ENCODE data around the gene UNC13A.

UNC13A gene

DNA sequence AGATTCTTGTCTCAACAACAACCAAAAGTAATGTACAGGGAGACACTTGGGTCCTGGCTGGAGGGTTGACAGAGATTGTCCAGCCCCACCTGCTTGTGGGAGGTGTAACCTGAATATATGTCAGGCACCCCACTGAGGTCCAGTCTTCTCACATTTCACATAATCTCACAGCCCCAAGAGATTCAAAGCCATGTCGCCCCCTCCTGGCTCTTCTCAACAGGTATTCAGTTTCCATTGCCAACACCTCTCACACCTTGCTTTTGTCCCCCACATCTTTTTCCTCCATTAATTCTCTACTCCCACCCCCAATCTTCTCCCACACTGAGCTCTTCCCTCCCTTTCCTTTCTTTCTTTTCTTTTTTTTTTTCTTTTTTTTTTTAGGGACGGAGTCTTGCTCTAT lies 11.2 kb downstream of the UNC13A start:
- DNase-seq (ENCODE audit: low spot score in 2 of 2) (no peak), ATAC-seq (replicated peaks; ENCODE audit: extremely low read depth, poor library complexity, severe bottlenecking) (no peak)
- Mint-ChIP-seq H3K27me3 (peaks cover 77% of the 10 kb centered on the region), H3K36me3 (ENCODE audit: insufficient read depth) (peaks cover 6% of the 10 kb centered on the region), H3K27ac (ENCODE audit: low read depth) (no peak overlapping the region), H3K9me3 (peaks cover 2% of the 10 kb centered on the region), H3K4me1 (peaks cover 22% of the 10 kb centered on the region), H3K4me3 (no peak overlapping the region)

DNA sequence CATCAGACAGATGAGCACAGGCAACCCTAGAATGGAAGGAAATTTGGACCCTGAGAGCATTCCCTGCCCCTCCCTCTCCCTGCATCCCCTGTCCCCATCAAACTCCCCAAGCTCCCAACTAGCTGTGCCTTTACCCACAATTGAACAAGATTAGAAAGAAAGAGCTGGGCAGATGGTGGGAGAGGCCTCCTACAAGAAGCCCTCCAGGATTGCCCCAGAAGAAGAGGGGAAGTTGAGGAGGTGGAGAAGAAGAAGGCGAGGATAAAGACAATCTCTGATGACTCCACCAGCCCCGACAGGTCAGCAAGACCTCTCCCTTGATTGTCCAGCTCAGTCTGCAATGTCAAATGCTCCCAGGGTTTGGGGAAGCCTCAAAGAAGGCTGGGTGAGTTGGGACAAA lies 11.9 kb downstream of the UNC13A start:
- ATAC-seq (replicated peaks; ENCODE audit: extremely low read depth, poor library complexity, severe bottlenecking) = no peak
- no peak overlapping the region for H3K4me3 Mint-ChIP-seq
- no peak for DNase-seq (ENCODE audit: low spot score in 2 of 2)
- H3K4me1 Mint-ChIP-seq = peaks cover 20% of the 10 kb centered on the region
- H3K36me3 Mint-ChIP-seq (ENCODE audit: insufficient read depth) = peaks cover 6% of the 10 kb centered on the region
- H3K27ac Mint-ChIP-seq (ENCODE audit: low read depth) = no peak overlapping the region
- peaks cover 5% of the 10 kb centered on the region for H3K9me3 Mint-ChIP-seq
- peaks cover 70% of the 10 kb centered on the region for H3K27me3 Mint-ChIP-seq

DNA sequence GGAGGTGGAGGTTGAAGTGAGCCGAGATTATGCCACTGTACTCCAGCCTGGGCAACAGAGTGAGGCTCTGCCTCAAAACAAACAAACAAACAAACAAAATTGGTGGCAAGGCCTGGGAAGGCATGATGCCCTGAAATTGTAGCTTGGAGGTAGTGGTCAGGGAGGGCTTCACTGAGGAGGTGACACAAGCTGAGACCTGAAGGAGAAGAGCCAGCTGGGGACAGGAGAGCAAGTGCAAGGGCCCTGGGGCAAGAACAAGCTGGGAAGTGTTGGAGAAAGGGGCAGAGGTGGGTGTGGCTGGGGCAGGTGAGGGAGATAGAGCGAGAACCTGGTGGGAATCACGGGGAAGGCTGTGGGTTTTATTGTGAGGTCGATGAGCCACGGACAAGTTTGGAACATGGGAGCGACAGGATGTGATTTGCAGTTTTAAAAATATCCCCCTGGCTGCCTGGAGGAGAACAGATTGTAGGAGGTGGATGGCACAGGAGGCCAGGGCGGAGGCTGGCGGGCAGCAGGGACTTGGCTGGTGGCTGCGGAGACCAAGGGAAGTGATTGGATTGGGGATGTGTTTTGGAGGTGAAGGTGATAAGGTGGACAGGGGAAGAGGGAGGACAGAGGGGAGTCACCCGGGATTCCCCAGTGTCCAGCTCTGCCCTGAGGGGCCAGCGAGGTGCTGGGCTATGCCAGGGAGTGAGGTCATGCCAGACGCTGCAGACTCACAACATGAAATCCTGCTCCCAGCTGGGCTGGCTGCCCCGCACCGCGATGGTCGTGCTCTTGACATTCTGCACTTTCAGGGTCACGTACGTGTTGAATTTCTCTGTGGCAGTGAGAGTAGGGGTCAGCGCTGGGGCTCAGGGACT lies 14.0 kb downstream of the UNC13A start:
- Mint-ChIP-seq H3K27ac (ENCODE audit: low read depth) (no peak overlapping the region), H3K9me3 (peaks cover 5% of the 10 kb centered on the region), H3K4me1 (no peaks in the 10 kb centered on the region), H3K27me3 (peaks cover 48% of the 10 kb centered on the region), H3K36me3 (ENCODE audit: insufficient read depth) (peaks cover under 1% of the 10 kb centered on the region), H3K4me3 (no peak overlapping the region)
- DNase-seq (ENCODE audit: low spot score in 2 of 2) (no peak), ATAC-seq (replicated peaks; ENCODE audit: extremely low read depth, poor library complexity, severe bottlenecking) (no peak)

DNA sequence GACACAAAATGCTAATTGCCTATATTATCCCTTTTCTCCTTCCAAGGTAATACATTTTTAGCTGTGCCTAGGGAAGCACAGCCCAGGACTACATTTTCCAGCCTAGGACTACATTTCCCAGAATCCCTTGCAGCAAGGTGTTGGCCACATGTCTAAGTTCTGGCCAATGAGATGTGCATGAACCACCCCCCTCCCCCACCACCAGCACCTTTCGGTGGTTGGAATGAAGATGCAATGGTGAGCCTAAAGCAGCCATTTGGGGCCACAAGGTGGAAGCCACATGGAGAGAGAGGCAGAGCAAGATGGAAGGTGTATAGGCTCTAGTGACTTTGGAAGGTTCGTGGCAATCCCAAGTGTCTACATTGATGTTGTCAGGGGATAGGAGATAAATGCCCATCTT lies 16.2 kb downstream of the UNC13A start:
- no peak for DNase-seq (ENCODE audit: low spot score in 2 of 2)
- Mint-ChIP-seq H3K27me3 (peaks cover 29% of the 10 kb centered on the region), H3K27ac (ENCODE audit: low read depth) (no peak overlapping the region), H3K4me3 (no peak overlapping the region), H3K9me3 (peaks cover 5% of the 10 kb centered on the region), H3K4me1 (no peaks in the 10 kb centered on the region), H3K36me3 (ENCODE audit: insufficient read depth) (peaks cover 2% of the 10 kb centered on the region)
- no peak for ATAC-seq (replicated peaks; ENCODE audit: extremely low read depth, poor library complexity, severe bottlenecking)

DNA sequence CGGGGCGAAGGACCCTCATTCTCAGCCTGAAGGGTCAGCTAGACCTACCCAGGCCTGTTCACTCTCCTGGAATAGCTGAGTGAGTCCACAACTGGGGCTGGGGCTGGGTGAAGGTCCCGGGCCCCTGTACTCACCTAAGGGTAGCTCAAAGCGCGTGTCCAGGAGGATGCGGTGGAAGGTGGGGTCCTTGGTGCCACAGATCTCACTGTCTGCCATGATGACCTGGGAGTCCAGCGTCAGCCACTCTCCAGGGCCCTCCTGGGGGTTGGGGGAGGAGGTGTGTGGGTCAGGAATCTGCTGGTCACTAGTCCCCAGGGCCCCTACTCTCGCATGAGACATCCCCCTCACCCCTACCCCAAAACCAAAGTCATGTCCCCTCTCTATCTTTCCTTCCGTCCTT lies 18.7 kb downstream of the UNC13A start:
- Mint-ChIP-seq H3K4me1 (no peaks in the 10 kb centered on the region), H3K36me3 (ENCODE audit: insufficient read depth) (peaks cover 2% of the 10 kb centered on the region), H3K4me3 (no peak overlapping the region), H3K27ac (ENCODE audit: low read depth) (no peak overlapping the region), H3K27me3 (peaks cover 38% of the 10 kb centered on the region), H3K9me3 (peaks cover 20% of the 10 kb centered on the region)
- ATAC-seq (replicated peaks; ENCODE audit: extremely low read depth, poor library complexity, severe bottlenecking) (no peak), DNase-seq (ENCODE audit: low spot score in 2 of 2) (no peak)

DNA sequence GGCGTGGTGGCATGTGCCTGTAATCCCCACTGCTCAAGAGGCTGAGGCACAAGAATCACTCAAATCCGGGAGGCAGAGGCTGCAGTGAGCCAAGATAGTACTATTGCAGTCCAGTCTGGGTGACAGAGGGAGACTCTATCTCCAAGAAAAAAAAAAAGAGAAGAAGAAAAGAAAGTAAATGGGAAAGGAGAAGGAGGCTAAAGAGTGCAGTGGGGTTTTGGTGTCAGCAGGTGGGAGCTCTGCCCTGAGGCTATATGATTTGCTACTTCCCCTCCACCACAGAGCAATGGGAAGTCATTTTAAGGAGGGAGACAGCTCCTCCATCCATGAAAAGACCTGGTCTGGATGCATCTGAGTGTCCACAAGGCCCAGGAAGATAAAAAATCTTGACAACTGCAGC lies 23.1 kb downstream of the UNC13A start:
- DNase-seq (ENCODE audit: low spot score in 2 of 2) (no peak), ATAC-seq (replicated peaks; ENCODE audit: extremely low read depth, poor library complexity, severe bottlenecking) (no peak)
- peaks cover 57% of the 10 kb centered on the region for H3K27me3 Mint-ChIP-seq
- H3K9me3 Mint-ChIP-seq = peaks cover 16% of the 10 kb centered on the region
- no peak overlapping the region for H3K27ac Mint-ChIP-seq (ENCODE audit: low read depth)
- H3K36me3 Mint-ChIP-seq (ENCODE audit: insufficient read depth) = peaks cover 2% of the 10 kb centered on the region
- H3K4me1 Mint-ChIP-seq = no peaks in the 10 kb centered on the region
- no peak overlapping the region for H3K4me3 Mint-ChIP-seq

DNA sequence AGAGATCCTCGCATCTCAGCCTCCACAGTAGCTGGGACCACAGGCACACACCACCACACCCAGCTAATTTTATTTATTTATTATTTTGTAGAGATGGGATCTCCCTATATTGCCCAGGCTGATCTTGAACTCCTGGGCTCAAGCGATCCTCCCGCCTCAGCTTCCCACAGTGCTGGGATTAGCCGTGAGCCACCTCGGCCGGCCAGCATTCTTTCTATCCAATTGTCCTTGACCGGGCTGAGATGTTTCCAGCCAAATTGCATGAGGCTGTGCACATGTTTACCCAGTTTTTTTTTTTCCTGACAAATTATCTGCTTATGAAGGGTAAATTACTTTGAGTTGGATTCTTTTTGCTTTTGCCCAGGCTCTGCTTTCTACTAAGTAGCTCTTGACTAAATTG lies 28.2 kb downstream of the UNC13A start:
- peaks cover 6% of the 10 kb centered on the region for H3K9me3 Mint-ChIP-seq
- no peaks in the 10 kb centered on the region for H3K36me3 Mint-ChIP-seq (ENCODE audit: insufficient read depth)
- no peaks in the 10 kb centered on the region for H3K4me1 Mint-ChIP-seq
- peaks cover 72% of the 10 kb centered on the region for H3K27me3 Mint-ChIP-seq
- ATAC-seq (replicated peaks; ENCODE audit: extremely low read depth, poor library complexity, severe bottlenecking) (no peak), DNase-seq (ENCODE audit: low spot score in 2 of 2) (no peak)
- no peak overlapping the region for H3K27ac Mint-ChIP-seq (ENCODE audit: low read depth)
- H3K4me3 Mint-ChIP-seq = no peak overlapping the region

DNA sequence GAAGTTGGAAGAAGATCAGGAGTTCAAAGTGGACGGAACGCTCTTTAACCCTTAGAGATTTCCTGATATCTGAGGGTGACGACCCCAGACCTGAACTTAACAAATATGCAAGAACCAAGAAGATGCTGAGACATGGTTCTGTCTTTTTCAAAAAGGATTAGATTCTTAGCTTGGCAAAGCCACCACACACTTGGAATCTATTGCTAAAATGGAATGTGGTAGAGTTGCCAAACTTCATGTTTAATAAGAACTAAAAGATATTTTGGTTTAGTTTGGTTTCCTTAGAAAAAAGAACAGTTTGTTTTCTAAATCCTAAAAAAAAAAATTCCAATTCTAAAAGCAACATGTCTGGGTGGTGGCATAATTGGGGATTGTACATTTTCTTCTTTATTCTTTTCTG lies 29.5 kb downstream of the UNC13A start:
- no peaks in the 10 kb centered on the region for H3K36me3 Mint-ChIP-seq (ENCODE audit: insufficient read depth)
- H3K4me1 Mint-ChIP-seq = no peaks in the 10 kb centered on the region
- DNase-seq (ENCODE audit: low spot score in 2 of 2) (no peak), ATAC-seq (replicated peaks; ENCODE audit: extremely low read depth, poor library complexity, severe bottlenecking) (no peak)
- no peak overlapping the region for H3K4me3 Mint-ChIP-seq
- H3K27me3 Mint-ChIP-seq = peaks cover 70% of the 10 kb centered on the region
- H3K27ac Mint-ChIP-seq (ENCODE audit: low read depth) = no peak overlapping the region
- H3K9me3 Mint-ChIP-seq = no peaks in the 10 kb centered on the region

DNA sequence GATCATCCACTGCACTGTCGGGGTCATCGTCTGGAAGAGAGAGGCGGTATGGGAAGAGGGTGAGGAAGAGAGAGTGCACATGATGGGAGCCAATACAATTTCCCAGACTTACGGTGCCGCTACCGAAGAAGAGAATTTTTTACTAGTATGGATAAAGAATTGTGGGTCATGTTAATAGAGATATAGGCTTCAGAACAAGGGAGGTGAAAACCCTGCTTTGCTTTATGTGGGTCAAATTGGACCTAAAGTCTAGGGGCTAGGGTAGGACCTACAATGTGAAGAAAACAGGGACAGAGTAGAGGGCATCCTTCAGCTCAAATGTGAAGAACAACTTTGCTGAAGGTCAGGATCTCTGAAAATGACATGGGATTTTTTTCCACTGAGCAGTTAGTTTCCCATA lies 29.9 kb downstream of the UNC13A start:
- H3K4me3 Mint-ChIP-seq = no peak overlapping the region
- no peaks in the 10 kb centered on the region for H3K36me3 Mint-ChIP-seq (ENCODE audit: insufficient read depth)
- H3K4me1 Mint-ChIP-seq = no peaks in the 10 kb centered on the region
- H3K27me3 Mint-ChIP-seq = peaks cover 66% of the 10 kb centered on the region
- H3K9me3 Mint-ChIP-seq = no peaks in the 10 kb centered on the region
- DNase-seq (ENCODE audit: low spot score in 2 of 2) = no peak
- no peak for ATAC-seq (replicated peaks; ENCODE audit: extremely low read depth, poor library complexity, severe bottlenecking)
- no peak overlapping the region for H3K27ac Mint-ChIP-seq (ENCODE audit: low read depth)

DNA sequence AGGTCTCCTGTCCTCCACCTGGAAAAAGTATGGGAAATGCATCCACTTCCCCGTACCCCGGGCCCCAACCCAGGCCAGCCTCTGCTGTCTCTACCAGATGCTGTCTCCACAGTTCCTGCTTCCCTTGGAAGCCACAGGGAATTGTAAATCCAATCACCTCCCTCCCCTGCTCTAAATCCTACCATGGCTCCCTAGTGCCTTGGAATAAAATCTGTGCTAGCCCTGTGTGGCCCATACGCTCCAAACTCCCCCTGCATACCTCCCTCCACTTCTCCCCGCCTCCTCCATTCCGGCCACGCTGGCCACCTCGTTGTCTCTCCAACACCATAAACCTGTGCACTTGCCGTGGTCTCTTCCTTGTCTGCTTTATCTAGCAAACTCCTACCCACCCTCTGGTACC lies 31.2 kb downstream of the UNC13A start:
- no peak for DNase-seq (ENCODE audit: low spot score in 2 of 2)
- H3K4me3 Mint-ChIP-seq = no peak overlapping the region
- no peak overlapping the region for H3K27ac Mint-ChIP-seq (ENCODE audit: low read depth)
- no peaks in the 10 kb centered on the region for H3K9me3 Mint-ChIP-seq
- no peaks in the 10 kb centered on the region for H3K4me1 Mint-ChIP-seq
- peaks cover 74% of the 10 kb centered on the region for H3K27me3 Mint-ChIP-seq
- H3K36me3 Mint-ChIP-seq (ENCODE audit: insufficient read depth) = no peaks in the 10 kb centered on the region
- no peak for ATAC-seq (replicated peaks; ENCODE audit: extremely low read depth, poor library complexity, severe bottlenecking)

DNA sequence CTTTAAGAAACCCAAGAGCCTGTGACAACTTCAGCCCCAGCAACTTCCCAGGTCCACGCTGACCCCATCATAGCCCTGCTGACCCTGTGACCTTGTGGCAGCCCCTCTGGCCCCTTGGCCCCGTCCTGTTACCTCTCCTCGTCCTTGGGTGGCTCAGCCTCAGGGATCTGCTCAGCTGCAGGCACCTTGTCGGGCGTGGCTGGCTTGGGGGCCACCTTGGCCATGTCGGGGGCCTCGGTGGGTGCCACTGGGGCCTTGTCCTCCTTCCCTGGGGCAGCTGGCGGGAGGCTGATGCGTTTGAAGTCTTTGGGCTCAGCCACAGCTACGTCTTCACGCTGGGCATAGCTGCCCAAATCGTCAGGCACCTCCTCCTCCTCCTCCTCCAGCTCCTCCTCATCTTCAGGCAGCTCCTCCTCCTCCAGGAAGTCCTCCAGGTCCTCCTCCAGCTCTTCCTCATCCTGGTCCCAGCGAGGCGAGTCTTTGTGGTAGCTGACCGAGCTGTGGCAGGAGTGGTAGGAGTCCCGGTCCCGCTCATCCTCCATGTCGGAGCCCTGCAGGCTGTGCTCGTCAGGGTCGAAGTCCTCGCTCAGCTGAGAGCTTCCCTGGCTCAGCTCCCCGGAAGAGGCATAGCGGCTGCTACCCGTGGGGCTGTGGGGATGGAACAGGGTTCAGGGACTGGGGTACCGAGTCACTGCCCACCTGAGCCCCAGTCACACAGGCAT lies 32.2 kb downstream of the UNC13A start:
- H3K36me3 Mint-ChIP-seq (ENCODE audit: insufficient read depth) = no peaks in the 10 kb centered on the region
- ATAC-seq (replicated peaks; ENCODE audit: extremely low read depth, poor library complexity, severe bottlenecking) = no peak
- no peak for DNase-seq (ENCODE audit: low spot score in 2 of 2)
- H3K4me3 Mint-ChIP-seq = no peak overlapping the region
- H3K9me3 Mint-ChIP-seq = no peaks in the 10 kb centered on the region
- H3K27ac Mint-ChIP-seq (ENCODE audit: low read depth) = no peak overlapping the region
- H3K27me3 Mint-ChIP-seq = peaks cover 64% of the 10 kb centered on the region
- no peaks in the 10 kb centered on the region for H3K4me1 Mint-ChIP-seq

DNA sequence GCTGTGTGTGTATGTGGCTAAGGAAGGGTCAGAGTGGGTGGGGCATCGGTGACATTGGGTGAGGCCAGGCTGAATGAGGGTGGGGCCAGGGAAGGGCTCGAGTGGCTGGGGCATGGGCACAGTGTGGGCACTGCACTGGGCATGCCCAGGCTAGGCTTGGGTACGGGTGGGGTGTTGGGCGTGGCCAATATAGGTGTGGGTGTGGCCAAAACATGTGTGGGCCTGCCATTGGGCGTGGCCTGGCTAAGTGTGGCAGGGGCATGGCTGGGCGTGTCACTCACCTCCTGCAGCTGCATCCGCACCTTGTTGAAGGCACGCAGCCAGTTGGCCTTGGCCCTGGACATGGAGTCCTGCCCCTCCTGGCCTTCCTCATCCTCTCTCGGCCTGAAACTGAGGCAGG lies 33.2 kb downstream of the UNC13A start:
- Mint-ChIP-seq H3K27me3 (peaks cover 61% of the 10 kb centered on the region), H3K36me3 (ENCODE audit: insufficient read depth) (no peaks in the 10 kb centered on the region), H3K4me3 (no peak overlapping the region), H3K9me3 (no peaks in the 10 kb centered on the region), H3K4me1 (no peaks in the 10 kb centered on the region), H3K27ac (ENCODE audit: low read depth) (no peak overlapping the region)
- no peak for DNase-seq (ENCODE audit: low spot score in 2 of 2)
- ATAC-seq (replicated peaks; ENCODE audit: extremely low read depth, poor library complexity, severe bottlenecking) = no peak

DNA sequence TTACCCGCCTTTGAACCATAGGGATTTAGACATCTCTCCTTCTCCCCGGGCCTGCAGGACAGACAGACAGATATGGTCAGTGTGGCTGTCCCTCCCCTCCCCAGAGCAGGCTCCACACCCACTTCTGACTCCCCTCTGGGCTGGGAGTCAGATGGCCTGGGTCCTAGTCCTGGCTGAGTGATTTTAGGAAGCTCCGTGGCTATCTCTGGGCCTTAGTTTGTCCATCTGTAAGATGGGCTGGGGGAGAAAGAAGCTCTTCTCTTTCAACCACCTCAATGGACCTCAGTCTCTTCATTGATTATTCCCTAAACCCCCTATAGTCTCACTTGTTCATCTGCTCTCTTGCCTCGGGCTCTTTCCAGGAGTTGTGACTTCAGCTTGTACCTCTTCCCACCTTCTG lies 35.5 kb downstream of the UNC13A start:
- Mint-ChIP-seq H3K9me3 (no peaks in the 10 kb centered on the region), H3K27ac (ENCODE audit: low read depth) (no peak overlapping the region), H3K4me3 (no peak overlapping the region), H3K27me3 (peaks cover 51% of the 10 kb centered on the region), H3K4me1 (no peaks in the 10 kb centered on the region), H3K36me3 (ENCODE audit: insufficient read depth) (no peaks in the 10 kb centered on the region)
- DNase-seq (ENCODE audit: low spot score in 2 of 2) (no peak), ATAC-seq (replicated peaks; ENCODE audit: extremely low read depth, poor library complexity, severe bottlenecking) (no peak)
